Measurements from ENCODE around the gene VKORC1L1. TPM values are rescaled to one million over a fixed set of nuclear protein-coding genes. Genes with fewer than 3 reads are reported as not detected.
A peak's percentile ranks its signal among the peaks of the same experiment; 100 is the strongest.

Gene VKORC1L1
- total and polyA plus RNA-seq, 9 of the 15 experiments (the other 6 are each of a cell fraction or from before 2014, with no cell fraction given), result 6.8 to 36.5 (median 19.3) TPM

GRCh38 chr7:65981965-65982792, 109.3 kb downstream of the VKORC1L1 start, which contains the start of gene GUSB (continued):
- no peak for TF ChIP-seq CBX8 (IDR thresholded peaks at IDR 0.05; ENCODE audit: borderline replicate concordance, extremely low read depth, low read depth, low read length, poor library complexity, severe bottlenecking)
- TF ChIP-seq CEBPZ (IDR thresholded peaks at IDR 0.05; ENCODE audit: borderline replicate concordance, low read depth, low read length), result no peak
- TF ChIP-seq SETDB1 (IDR thresholded peaks at IDR 0.05; ENCODE audit: low read length), result no peak
- no peak for TF ChIP-seq TAF15 (IDR thresholded peaks at IDR 0.05; ENCODE audit: low read depth, low read length)
- peak in 2 of 3 experiments; percentile 13 to 19; a peak in 1 of 6 replicates for TF ChIP-seq CTCF (IDR thresholded peaks at IDR 0.05 in 2 of 3, conservative IDR thresholded peaks at IDR 0.05 in 1 of 3; ENCODE audit: insufficient read depth in 2 of 3, low read depth in 1 of 3, low read length in 3 of 3)
- no peak for TF ChIP-seq ARID3A (IDR thresholded peaks at IDR 0.05; ENCODE audit: borderline replicate concordance, low read depth, low read length)
- TF ChIP-seq SRSF3 (IDR thresholded peaks at IDR 0.05; ENCODE audit: insufficient read depth, low read length), result 0 out of 2 replicates have a peak, but pooled peaks have one; percentile 56
- TF ChIP-seq E2F8 (IDR thresholded peaks at IDR 0.05; ENCODE audit: low read depth, partially characterized antibody), result peak; percentile 99
- TF ChIP-seq ARNT (IDR thresholded peaks at IDR 0.05), result no peak
- TF ChIP-seq SRF (CRISPR knock-in tag; IDR thresholded peaks at IDR 0.05), result 0 out of 4 replicates have a peak, but pooled peaks of 1 of the 2 experiments have one; percentile 18
- no peak for TF ChIP-seq SIRT6 (IDR thresholded peaks at IDR 0.05; ENCODE audit: low read depth, low read length)
